NOMO-1 treated with DMSO at 0.1 percent for 48 hours (cell line): ENCODE results near the gene STAG1.
"Not testable (repeated sequence)": the region's sequence is repeated elsewhere in the genome, so short reads cannot be mapped to it uniquely, and the experiment has no call there.

ENCODE experiments used
- DNase-seq: peaks from one replicate; lab custom pipeline; 2025; ENCODE audit not compliant: unreplicated experiment; lab: John Stamatoyannopoulos, UW

STAG1 gene

GRCh38 chr3:136749091-136749490 is 3.1 kb downstream of the STAG1 start:
- DNase-seq, result no peak

GRCh38 chr3:136745916-136746315 is 6.3 kb downstream of the STAG1 start:
- DNase-seq, result no peak

- DNase-seq, result no peak
These were observed 11.1 kb downstream of the STAG1 start for GRCh38 chr3:136741063-136741462.

GRCh38 chr3:136740351-136740958 is 11.7 kb downstream of the STAG1 start:
- DNase-seq, result no peak

- not testable (repeated sequence) for DNase-seq
These were observed 15.2 kb downstream of the STAG1 start for GRCh38 chr3:136736950-136737349.

GRCh38 chr3:136735103-136735502 is 17.1 kb downstream of the STAG1 start:
- no peak for DNase-seq

GRCh38 chr3:136734382-136735070 is 17.7 kb downstream of the STAG1 start:
- no peak for DNase-seq

- DNase-seq, result no peak
These were observed 18.8 kb downstream of the STAG1 start for GRCh38 chr3:136733317-136733833.

- DNase-seq, result no peak
These were observed 20.8 kb downstream of the STAG1 start for GRCh38 chr3:136731274-136731884.

- peak; percentile 40 for DNase-seq
These were observed 21.4 kb downstream of the STAG1 start for GRCh38 chr3:136730595-136731273.

- no peak for DNase-seq
These were observed 23.3 kb downstream of the STAG1 start for GRCh38 chr3:136728918-136729317.

GRCh38 chr3:136728473-136728872 is 23.7 kb downstream of the STAG1 start:
- DNase-seq, result no peak

- DNase-seq, result no peak
These were observed 26.7 kb downstream of the STAG1 start for GRCh38 chr3:136725468-136725867.

- not testable (repeated sequence) for DNase-seq
These were observed 29.3 kb downstream of the STAG1 start for GRCh38 chr3:136722916-136723315.

- DNase-seq, result not testable (repeated sequence)
These were observed 29.8 kb downstream of the STAG1 start for GRCh38 chr3:136722399-136722798.

GRCh38 chr3:136720091-136720490 is 32.1 kb downstream of the STAG1 start:
- no peak for DNase-seq

GRCh38 chr3:136716629-136717028 is 35.5 kb downstream of the STAG1 start:
- DNase-seq, result no peak

GRCh38 chr3:136714020-136714419 is 38.2 kb downstream of the STAG1 start:
- DNase-seq, result peak; percentile 95

- peak; percentile 48 for DNase-seq
These were observed 39.2 kb downstream of the STAG1 start for GRCh38 chr3:136712941-136713340.

- not testable (repeated sequence) for DNase-seq
These were observed 40.3 kb downstream of the STAG1 start for GRCh38 chr3:136711888-136712287.

- no peak for DNase-seq
These were observed 40.9 kb downstream of the STAG1 start for GRCh38 chr3:136711277-136711676.
